HG03066 (cell line): ENCODE data around the gene OPN1MW.
"Not testable (repeated sequence)": the region's sequence is repeated elsewhere in the genome, so short reads cannot be mapped to it uniquely, and the experiment has no call there.

Source experiments
- ATAC-seq: cut with Tn5 transposase; IDR thresholded peaks from one replicate; pipeline ENCODE4 v1.9.1; 2021; ENCODE audit warnings: low read depth; ENCODE audit not compliant: unreplicated experiment

Gene OPN1MW

DNA sequence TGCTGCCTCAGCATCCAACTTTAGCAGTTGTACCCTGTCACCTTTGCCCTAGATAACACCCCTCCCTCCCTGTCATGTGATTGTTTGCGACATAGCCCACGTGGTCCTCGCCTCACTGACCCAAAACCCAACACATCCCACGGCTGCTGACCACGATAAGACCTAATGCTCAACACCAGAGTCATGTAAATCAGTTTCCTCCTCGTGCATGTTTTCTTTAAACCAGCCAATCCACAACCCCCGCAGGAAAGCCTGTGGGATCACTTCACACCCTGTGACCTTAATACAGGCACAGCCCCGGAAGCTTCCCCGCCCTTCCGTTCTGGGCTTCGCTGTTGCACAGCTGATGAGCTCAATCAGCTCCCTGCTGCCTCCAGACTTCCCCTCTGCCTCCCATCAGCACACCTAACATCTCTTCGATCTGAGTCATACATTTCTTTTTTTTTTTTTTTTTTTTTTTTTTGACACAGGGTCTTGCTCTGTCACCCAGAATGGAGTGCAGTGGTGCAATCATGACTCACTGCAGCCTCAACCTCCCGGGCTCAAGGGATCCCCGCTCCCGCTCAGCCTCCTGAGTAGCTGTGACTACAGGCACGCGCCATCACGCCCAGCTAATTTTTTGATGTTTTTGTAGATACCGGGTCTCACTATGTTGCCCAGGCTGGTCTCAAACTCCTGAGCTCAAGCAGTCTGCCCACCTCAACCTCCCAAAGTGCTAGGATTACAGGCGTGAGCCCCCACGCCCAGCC, 27.4 kb downstream of the OPN1MW start:
- not testable (repeated sequence) for ATAC-seq

DNA sequence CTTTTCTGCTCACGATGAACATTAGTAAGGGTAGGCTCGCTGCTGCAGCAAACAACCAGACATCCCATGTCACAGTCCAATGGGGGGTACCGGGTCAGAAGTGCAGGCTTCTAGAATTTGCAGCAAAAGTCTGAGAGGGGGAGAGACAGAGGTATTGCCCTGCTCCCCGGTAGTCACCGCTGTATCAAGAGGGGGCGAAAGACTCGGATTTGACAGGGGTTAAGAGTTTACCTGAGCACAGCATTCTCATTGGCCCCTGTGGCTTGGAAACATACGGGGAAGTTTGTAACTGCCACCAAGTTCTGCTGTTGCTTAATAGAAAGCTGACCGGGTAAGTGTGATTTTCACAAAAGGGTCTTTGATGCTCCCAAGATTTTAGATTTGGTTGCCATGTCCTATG, 28.7 kb downstream of the OPN1MW start:
- not testable (repeated sequence) for ATAC-seq

DNA sequence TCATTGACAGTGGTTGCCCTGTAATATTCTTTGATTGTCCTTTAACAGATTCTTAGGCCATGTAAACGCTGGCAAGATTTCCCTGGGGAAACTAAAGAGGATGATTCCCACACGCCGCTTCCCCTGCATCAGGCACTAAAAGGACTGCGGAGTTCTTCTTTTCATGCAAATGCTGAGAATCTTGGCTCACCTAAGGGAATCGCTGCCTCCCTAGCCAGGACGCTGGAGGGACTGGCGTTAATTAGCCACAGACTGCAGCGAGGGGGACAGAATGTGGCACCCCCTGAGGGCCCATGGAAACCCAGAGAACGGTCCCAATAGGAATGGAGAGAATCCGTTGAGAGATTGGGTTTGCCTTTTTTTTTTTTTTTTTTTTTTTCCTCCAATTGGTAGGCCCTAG, 29.1 kb downstream of the OPN1MW start:
- ATAC-seq = not testable (repeated sequence)

DNA sequence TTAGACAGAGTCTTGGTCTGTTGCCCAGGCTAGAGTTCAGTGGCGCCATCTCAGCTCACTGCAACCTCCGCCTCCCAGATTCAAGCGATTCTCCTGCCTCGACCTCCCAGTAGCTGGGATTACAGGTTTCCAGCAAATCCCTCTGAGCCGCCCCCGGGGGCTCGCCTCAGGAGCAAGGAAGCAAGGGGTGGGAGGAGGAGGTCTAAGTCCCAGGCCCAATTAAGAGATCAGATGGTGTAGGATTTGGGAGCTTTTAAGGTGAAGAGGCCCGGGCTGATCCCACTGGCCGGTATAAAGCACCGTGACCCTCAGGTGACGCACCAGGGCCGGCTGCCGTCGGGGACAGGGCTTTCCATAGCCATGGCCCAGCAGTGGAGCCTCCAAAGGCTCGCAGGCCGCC, 37.1 kb downstream of the OPN1MW start, which contains the start of gene OPN1MW2:
Gene OPN1MW2 (plus strand): TSS at position 301 of the 400 bp plus-strand sequence. CDS start 60 bp downstream, at position 361.
- not testable (repeated sequence) for ATAC-seq

DNA sequence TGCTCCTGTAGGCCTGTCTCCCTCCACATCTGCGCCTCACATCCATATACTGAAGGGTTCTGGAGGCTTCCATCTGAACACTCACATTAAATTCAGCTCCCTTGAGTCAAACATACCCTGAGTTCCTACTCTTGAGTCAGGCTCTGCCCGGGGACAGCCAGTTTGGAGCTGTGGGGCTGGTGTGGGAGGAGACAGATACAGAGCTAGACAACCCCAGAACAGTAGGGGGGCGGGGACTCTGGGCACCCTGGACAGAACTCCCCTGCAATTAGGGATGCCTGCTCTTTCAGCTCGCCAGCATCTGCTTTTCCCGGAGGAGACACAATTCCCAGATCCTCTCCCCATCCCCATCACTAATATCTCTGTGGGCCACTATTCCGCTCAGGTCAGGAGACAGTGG, 42.9 kb downstream of the OPN1MW start:
- not testable (repeated sequence) for ATAC-seq

DNA sequence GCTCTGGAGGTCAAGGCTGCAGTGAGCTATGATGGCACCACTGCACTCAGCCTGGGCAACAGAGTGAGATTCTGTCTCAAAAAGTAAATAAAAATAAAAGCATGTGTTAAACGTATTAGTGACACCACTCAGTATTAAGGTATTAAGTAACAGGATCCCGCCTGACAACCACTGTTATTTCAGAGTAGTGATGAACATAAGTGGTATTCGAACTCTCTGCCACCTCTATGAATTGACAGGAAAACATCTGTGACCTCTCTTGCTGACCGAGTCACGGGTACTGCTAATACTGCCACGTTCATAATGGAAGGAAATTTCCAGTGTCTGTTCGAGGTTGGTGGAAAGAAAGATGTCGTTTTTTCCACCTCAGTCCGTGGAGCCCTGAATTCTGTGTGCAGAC, 44.3 kb downstream of the OPN1MW start:
- not testable (repeated sequence) for ATAC-seq

DNA sequence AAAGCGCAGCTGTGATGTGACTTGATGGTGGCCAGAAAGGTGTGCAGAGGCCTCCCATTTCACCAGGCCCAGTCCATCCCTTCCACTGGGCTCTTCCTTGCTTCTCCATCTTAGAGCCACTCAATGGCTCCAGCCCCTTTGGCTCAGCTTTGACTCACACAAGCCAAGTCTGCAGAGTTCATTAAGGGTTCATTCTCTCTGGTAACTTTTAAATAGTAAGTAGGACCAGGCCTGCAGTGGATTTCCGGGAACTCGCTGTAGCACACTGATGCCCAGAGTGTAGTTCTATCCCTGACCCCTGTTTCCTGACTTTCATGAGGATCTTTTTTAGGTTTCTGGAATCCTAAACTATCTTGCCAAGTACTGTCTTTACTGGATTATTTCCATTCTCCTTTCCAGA, 49.0 kb downstream of the OPN1MW start:
- ATAC-seq = not testable (repeated sequence)

DNA sequence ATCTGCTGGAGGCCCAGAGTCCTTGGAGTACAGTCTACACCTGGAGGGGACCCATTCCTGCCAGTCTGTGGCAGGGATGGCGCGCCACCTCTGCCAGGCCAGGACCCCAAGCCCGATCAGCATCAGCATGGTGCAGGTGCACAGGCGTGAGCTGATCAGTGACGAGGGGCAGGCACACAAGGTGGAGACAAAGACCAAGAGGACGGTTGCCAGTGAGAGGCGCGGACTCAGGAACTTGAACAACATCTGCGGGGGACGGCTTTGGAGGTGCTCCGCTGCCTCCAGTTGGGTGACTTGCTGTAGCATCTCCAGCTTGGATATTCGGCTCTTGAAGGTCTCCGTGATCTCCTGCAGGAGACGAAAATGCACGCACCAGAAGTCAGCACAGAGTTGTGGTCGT, 51.2 kb downstream of the OPN1MW start:
- ATAC-seq = not testable (repeated sequence)

DNA sequence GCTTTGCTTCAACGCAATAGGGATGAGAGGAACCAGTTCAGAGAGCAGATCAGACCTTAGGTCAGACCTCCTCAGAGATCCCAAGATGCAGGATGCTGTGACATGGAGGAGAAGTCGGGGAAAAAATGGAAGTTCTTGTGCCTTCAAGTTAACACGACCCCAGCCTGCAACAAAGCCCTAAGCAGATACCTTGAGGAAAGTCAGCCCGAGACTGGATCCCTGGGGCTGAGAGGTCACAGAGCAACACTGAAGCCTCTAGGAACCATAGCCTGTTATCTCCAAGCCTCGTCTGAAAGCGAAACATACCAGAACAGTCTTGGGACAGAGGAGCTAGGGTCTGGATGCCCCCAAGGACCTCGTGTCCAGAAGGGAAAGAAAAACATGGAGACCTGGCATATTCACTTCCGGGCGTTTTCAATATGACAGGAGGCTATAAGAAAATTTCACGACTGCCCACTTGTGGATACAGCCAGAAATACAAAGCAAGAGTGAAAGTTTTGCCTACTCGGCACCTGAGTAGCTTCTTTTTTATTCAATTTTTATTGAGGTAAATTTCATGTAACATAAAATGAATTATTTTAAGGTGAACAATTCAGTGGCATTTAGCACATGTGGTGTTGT, 56.7 kb downstream of the OPN1MW start:
- not testable (repeated sequence) for ATAC-seq

DNA sequence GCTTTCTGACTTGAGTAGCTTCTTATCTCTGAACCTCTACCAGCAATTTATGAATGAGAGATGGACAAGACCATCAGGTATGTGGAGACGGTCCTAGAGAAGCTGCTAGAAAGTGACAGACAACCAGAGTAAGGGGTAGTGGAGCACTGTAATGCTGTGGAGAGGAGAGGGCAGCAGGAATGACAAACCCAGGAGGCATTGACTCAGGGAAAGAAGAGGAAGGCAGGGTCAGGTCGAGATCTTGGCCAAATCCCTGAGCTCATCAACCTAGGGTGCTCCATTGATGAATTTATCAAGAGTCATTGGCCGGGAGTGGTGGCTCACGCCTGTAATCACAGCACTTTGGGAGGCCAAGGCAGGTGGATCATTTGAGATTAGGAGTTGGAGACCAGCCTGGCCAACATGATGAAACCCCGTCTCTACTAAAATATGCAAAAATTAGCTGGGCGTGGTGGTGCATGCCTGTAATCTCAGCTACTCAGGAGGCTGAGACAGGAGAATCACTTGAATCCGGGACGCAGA, 57.6 kb downstream of the OPN1MW start:
- not testable (repeated sequence) for ATAC-seq
